Measurements from ENCODE around the gene PSMC3IP. TPM values are rescaled to one million over a fixed set of nuclear protein-coding genes. Genes with fewer than 3 reads are reported as not detected.

Gene PSMC3IP
- total RNA-seq, 4 donors from 2014 or later = 4.0 to 6.8 (median 4.8) TPM

DNA sequence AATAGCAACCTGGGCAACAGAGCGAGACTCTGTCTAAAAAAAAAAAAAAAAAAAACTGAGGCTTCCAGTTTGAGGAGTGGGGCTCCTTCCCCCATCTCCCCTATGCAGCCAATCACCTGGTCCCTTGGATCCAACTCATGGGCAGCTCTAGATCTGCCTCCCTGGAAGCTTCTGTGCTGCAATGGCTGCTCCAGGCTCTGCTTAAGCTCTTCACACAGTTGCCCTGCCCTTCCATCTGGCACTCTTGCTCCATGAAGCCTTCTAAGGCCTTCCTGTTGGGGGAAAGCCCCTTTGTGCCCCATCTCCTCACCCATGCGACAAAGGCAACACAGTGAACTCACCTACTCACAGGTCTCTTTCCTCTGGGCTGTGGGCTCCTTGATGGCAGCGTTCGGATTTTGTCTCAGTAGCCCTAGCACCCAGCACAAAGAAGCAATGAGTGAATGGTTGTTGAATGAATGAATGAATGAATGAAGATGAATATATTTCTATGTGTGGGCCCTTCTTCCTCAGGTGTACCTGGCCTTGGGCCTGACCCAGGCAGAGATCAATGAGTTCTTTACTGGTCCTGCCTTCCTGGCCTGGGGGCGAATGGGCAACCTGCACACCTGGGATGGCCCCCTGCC lies 39.6 kb downstream of the PSMC3IP start:
- peaks cover 0 to 33% (median 8%) of the 10 kb centered on the region in 3 donors for H3K4me1 ChIP-seq
- TF ChIP-seq, protein P1, sequence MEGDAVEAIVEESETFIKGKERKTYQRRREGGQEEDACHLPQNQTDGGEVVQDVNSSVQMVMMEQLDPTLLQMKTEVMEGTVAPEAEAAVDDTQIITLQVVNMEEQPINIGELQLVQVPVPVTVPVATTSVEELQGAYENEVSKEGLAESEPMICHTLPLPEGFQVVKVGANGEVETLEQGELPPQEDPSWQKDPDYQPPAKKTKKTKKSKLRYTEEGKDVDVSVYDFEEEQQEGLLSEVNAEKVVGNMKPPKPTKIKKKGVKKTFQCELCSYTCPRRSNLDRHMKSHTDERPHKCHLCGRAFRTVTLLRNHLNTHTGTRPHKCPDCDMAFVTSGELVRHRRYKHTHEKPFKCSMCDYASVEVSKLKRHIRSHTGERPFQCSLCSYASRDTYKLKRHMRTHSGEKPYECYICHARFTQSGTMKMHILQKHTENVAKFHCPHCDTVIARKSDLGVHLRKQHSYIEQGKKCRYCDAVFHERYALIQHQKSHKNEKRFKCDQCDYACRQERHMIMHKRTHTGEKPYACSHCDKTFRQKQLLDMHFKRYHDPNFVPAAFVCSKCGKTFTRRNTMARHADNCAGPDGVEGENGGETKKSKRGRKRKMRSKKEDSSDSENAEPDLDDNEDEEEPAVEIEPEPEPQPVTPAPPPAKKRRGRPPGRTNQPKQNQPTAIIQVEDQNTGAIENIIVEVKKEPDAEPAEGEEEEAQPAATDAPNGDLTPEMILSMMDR (IDR thresholded peaks at IDR 0.05) = no peak
- TF ChIP-seq EP300 (IDR thresholded peaks at IDR 0.05) (no peak), POLR2A (IDR thresholded peaks at IDR 0.05) (no peak), POLR2AphosphoS5 (IDR thresholded peaks at IDR 0.05) (no peak)
- peak overlapping the region in 2 of 4 donors; percentile 91 to 99 for H3K27ac ChIP-seq
- no peaks in the 10 kb centered on the region for H3K9me3 ChIP-seq
- ATAC-seq = no peak
- H3K4me3 ChIP-seq = no peak overlapping the region
- peaks cover 0 to 49% of the 10 kb centered on the region in 2 donors for H3K36me3 ChIP-seq
- 100% methylated on average over 2 of the region's 5 CpGs for WGBS, 2 donors (ENCODE audit: low coverage in 1 of 2)
- no peaks in the 10 kb centered on the region for H3K27me3 ChIP-seq

DNA sequence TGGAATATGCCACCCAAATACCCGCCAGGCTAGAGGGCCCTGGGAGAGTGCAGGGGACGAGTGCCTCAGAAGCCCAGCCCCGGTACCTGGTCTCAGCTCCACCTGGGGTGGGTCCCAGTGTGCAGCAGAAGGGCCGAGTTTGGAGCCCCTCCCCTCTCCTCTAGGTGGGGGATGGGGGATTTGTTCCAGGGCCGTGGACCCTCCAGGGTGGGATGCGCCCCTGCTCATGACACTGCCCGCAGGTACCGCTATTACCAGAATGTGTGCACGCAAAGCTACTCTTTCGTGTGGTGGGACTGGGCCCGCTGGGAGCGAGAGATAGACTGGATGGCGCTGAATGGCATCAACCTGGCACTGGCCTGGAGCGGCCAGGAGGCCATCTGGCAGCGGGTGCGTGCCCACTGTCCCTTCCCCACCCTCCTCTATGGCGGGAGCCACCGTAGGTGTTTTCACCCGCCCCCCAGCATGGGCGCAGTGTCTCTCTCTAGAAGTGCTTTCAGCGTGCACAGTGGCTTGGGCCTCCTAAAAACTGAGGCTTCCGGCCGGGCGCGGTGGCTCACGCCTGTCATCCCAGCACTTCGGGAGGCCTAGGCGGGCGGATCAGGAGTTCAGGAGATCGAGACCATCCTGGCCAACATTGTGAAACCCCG lies 40.2 kb downstream of the PSMC3IP start:
- 87% methylated on average over 4 of the region's 31 CpGs; no CpG with 5 or more reads in 1 of the 2 donors for WGBS, 2 donors (ENCODE audit: low coverage in 1 of 2)
- Histone ChIP-seq H3K27me3 (no peaks in the 10 kb centered on the region), H3K36me3 (peaks cover 0 to 42% of the 10 kb centered on the region in 2 donors), H3K4me1 (peaks cover 0 to 39% (median 8%) of the 10 kb centered on the region in 3 donors), H3K4me3 (peak overlapping the region; percentile 29 to 83), H3K9me3 (no peaks in the 10 kb centered on the region), H3K27ac (peak overlapping the region; percentile 82 to 99 (median 95))
- no peak for ATAC-seq
- TF ChIP-seq POLR2A (IDR thresholded peaks at IDR 0.05) (no peak), EP300 (IDR thresholded peaks at IDR 0.05) (no peak), POLR2AphosphoS5 (IDR thresholded peaks at IDR 0.05) (no peak)
- TF ChIP-seq, protein P1 (IDR thresholded peaks at IDR 0.05) = no peak

GRCh38 chr17:42536372-42537155 lies 41.0 kb downstream of the PSMC3IP start:
- Histone ChIP-seq H3K27ac (peak overlapping the region; percentile 82 to 99 (median 95)), H3K27me3 (no peaks in the 10 kb centered on the region), H3K4me1 (peaks cover 0 to 43% (median 10%) of the 10 kb centered on the region in 3 donors), H3K4me3 (peak overlapping the region; percentile 29 to 83), H3K36me3 (peaks cover 0 to 35% of the 10 kb centered on the region in 2 donors), H3K9me3 (no peaks in the 10 kb centered on the region)
- peak; percentile 90 for ATAC-seq
- peak; percentile 64 for TF ChIP-seq POLR2AphosphoS5 (IDR thresholded peaks at IDR 0.05)
- no peak for TF ChIP-seq EP300 (IDR thresholded peaks at IDR 0.05)
- peak; percentile 4 to 68 for TF ChIP-seq POLR2A (IDR thresholded peaks at IDR 0.05)
- TF ChIP-seq, protein P1 (IDR thresholded peaks at IDR 0.05) = peak in 3 of 4 experiments; percentile 14 to 28 (median 23)
- no CpG with 5 or more reads among the region's 65 CpGs for WGBS, 2 donors (ENCODE audit: low coverage in 1 of 2)

DNA sequence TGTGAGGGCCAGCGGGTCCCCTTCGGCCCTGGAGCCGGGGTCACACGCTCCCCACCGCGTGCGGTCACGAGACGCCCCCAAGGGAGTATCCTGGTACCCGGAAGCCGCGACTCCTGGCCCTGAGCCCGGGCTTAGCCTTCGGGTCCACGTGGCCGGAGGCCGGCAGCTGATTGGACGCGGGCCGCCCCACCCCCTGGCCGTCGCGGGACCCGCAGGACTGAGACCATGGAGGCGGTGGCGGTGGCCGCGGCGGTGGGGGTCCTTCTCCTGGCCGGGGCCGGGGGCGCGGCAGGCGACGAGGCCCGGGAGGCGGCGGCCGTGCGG lies 41.5 kb downstream of the PSMC3IP start, which contains the start of gene NAGLU:
Gene NAGLU, plus strand, starts transcription at position 194 of the 324 bp plus-strand sequence. Its CDS starts 32 bp downstream, at position 226.
- WGBS, 2 donors (ENCODE audit: low coverage in 1 of 2) = no CpG with 5 or more reads among the region's 40 CpGs
- TF ChIP-seq POLR2AphosphoS5 (IDR thresholded peaks at IDR 0.05) = peak; percentile 84
- TF ChIP-seq EP300 (IDR thresholded peaks at IDR 0.05) = no peak
- TF ChIP-seq, protein P1 (IDR thresholded peaks at IDR 0.05) = peak in 1 of 4 experiments; percentile 2
- TF ChIP-seq POLR2A (IDR thresholded peaks at IDR 0.05) = peak in 1 of 2 donors; percentile 56
- Histone ChIP-seq H3K9me3 (no peaks in the 10 kb centered on the region), H3K36me3 (peaks cover 0 to 30% of the 10 kb centered on the region in 2 donors), H3K4me3 (peak within 1 kb of the TSS; percentile 29 to 83), H3K27ac (peak within 1 kb of the TSS; percentile 82 to 99 (median 95)), H3K27me3 (no peaks in the 10 kb centered on the region), H3K4me1 (peaks cover 0 to 49% (median 13%) of the 10 kb centered on the region in 3 donors)
- ATAC-seq = peak; percentile 95

Data from gastroesophageal sphincter (tissue), 4 donors.